ENCODE data around the gene SFXN5. TPM values are rescaled to one million over a fixed set of nuclear protein-coding genes. Genes with fewer than 3 reads are reported as not detected.
A peak's percentile ranks its signal among the peaks of the same experiment; 100 is the strongest.
"Not testable (repeated sequence)": the region's sequence is repeated elsewhere in the genome, so short reads cannot be mapped to it uniquely, and the experiment has no call there.

SFXN5 gene
- polyA plus RNA-seq (5.1 to 9.9 TPM (median 6.3 TPM) in 3 replicates), polyA minus RNA-seq (6.9 to 20.5 TPM (median 7.4 TPM) in 3 replicates)
- polyA plus RNA-seq (2011; ENCODE audit: low read depth), result 3.7 TPM
- polyA plus RNA-seq (2011; cell fraction: cytosol; rRNA removed), result 3.3 and 4.8 TPM in 2 replicates
- 15.0 and 17.0 TPM in 2 replicates for polyA plus RNA-seq (2011; cell fraction: nucleus; rRNA removed)
- polyA plus RNA-seq (2012; ENCODE audit: low replicate concordance), result 3.1 and 4.8 TPM in 2 replicates
- 6.1 TPM for polyA minus RNA-seq (2011; cell fraction: cytosol; rRNA and poly(A)+ RNA removed)
- 9.0 and 10.0 TPM in 2 replicates for polyA minus RNA-seq (2011; cell fraction: nucleus; rRNA and poly(A)+ RNA removed)

DNA sequence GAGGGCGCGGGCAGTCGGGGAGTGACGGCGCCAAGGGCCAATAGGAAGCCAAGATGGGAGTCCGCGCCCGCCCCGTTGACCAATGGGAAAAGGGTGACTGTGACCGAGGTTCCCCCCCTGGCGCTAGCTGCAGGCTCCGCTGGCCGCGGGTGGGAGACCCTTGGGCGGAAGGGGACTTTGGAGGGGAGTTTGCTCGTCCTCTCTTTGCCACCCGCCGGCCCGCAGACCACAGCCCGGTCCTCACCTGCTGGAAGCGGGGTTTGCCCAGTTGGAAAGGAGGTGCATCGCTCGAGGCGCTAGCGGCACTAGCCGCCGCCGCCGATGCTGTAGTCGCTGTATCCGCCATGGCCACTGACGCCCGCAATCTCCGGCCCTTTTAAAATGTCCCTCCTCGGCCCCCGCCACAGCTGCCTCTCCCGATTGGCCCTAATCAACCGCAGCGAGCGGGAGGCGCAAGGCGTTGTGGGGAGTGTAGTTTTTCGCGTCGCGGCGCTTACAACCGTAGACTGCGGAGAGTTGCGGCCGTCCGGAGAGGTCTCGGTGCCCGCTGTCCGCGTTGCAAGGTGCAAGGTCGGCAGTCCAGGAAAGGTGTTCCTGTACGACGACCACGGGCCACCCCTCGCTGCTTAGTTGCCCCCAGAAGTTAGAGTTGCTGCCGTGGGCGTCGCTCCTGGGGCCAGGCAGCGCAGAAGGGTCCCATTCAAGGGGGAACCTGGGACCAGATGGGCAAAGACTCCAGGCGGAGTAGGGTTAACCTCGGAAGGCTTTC, at the start of gene SFXN5:
TSS of gene SFXN5 (minus strand) at position 353 of the 769 bp plus-strand sequence. CDS start at position 346, 7 bp downstream.
- TF ChIP-seq CTCF (optimal IDR thresholded peaks at IDR 0.05 in 1 of 3, IDR thresholded peaks at IDR 0.05 in 1 of 3, conservative IDR thresholded peaks at IDR 0.05 in 1 of 3; ENCODE audit: extremely low read depth in 1 of 3, insufficient read depth in 2 of 3, low read length in 3 of 3), result peak in 1 of 3 experiments; percentile 5
- TF ChIP-seq EZH2 (IDR thresholded peaks at IDR 0.05; ENCODE audit: low read length), result no peak
- H3K9ac ChIP-seq (ENCODE audit: control insufficient read depth, extremely low read depth, insufficient read depth, low read length), result peak within 1 kb of the TSS; percentile 89
- H4K20me1 ChIP-seq (ENCODE audit: control insufficient read depth, extremely low read depth, insufficient read depth, low read length), result no peaks in the 10 kb centered on the region
- no peaks in the 10 kb centered on the region for H3K9me1 ChIP-seq (ENCODE audit: control insufficient read depth, extremely low read depth, insufficient read depth, low read length)
- no peaks in the 10 kb centered on the region for H3K79me2 ChIP-seq (ENCODE audit: control insufficient read depth, insufficient read depth, low read length)
- H3K36me3 ChIP-seq (ENCODE audit: control insufficient read depth in 2 of 2, extremely low read depth in 1 of 2, insufficient read depth in 2 of 2, low read length in 2 of 2), result peaks cover 7 to 15% of the 10 kb centered on the region in 2 experiments
- DNase-seq (ENCODE audit: low read depth, low spot score), result no peak
- peak within 1 kb of the TSS; percentile 83 for H3K27ac ChIP-seq (ENCODE audit: control insufficient read depth, insufficient read depth, low read length)
- H3K4me3 ChIP-seq (ENCODE audit: control insufficient read depth in 2 of 3, extremely low read depth in 1 of 3, insufficient read depth in 2 of 3, low read depth in 1 of 3, low read length in 3 of 3), result peak within 1 kb of the TSS; percentile 64 to 86 (median 83)
- H3K4me2 ChIP-seq (ENCODE audit: control insufficient read depth, extremely low read depth, insufficient read depth, low read depth, low read length), result peak within 1 kb of the TSS; percentile 89
- H3K27me3 ChIP-seq (ENCODE audit: control insufficient read depth, extremely low read depth, insufficient read depth, low read length), result no peaks in the 10 kb centered on the region
- dilution Hi-C loops (cut with MboI; ENCODE audit: extremely low pct_ligation_motif_present, low sequenced_read_pairs), result no loop called here
- no peak for FAIRE-seq
- H3K9me3 ChIP-seq (ENCODE audit: control insufficient read depth, low read depth, low read length), result no peaks in the 10 kb centered on the region
- peaks cover 34% of the 10 kb centered on the region for H3K4me1 ChIP-seq (ENCODE audit: control insufficient read depth, extremely low read depth, insufficient read depth, low read length)
- peak within 1 kb of the TSS; percentile 70 for H2AFZ ChIP-seq (ENCODE audit: control insufficient read depth, low read length)

DNA sequence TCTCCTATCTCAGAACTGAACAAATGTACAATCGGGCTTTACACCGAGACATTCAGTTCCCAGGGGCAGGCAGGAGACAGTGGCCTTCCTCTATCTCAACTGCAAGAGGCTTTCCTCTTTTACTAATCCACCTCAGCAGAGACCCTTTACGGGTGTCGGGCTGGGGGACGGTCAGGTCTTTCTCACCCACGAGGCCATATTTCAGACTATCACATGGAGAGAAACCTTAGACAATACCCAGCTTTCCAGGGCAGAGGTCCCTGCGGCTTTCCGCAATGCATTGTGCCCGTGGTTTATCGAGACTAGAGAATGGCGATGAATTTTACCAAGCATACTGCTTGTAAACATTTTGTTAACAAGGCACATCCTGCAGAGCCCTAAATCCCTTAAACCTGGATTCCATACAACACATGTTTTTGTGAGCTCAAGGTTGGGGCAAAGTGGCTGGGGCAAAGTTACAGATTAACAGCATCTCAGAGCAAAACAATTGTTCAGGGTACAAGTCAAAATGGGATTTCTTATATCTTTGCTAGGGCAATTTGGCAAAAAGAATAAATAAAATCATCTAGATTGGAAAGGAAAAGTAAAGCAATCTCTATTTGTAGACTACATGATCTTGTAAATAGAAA, 48.2 kb upstream of the SFXN5 start:
- H3K4me3 ChIP-seq (ENCODE audit: control insufficient read depth in 2 of 3, extremely low read depth in 1 of 3, insufficient read depth in 2 of 3, low read depth in 1 of 3, low read length in 3 of 3); DNase-seq (ENCODE audit: low read depth, low spot score); H3K27ac ChIP-seq (ENCODE audit: control insufficient read depth, insufficient read depth, low read length); H3K4me1 ChIP-seq (ENCODE audit: control insufficient read depth, extremely low read depth, insufficient read depth, low read length); H3K36me3 ChIP-seq (ENCODE audit: control insufficient read depth in 2 of 2, extremely low read depth in 1 of 2, insufficient read depth in 2 of 2, low read length in 2 of 2); H3K9ac ChIP-seq (ENCODE audit: control insufficient read depth, extremely low read depth, insufficient read depth, low read length); H3K9me1 ChIP-seq (ENCODE audit: control insufficient read depth, extremely low read depth, insufficient read depth, low read length); FAIRE-seq; H3K9me3 ChIP-seq (ENCODE audit: control insufficient read depth, low read depth, low read length); H3K27me3 ChIP-seq (ENCODE audit: control insufficient read depth, extremely low read depth, insufficient read depth, low read length); H2AFZ ChIP-seq (ENCODE audit: control insufficient read depth, low read length); H4K20me1 ChIP-seq (ENCODE audit: control insufficient read depth, extremely low read depth, insufficient read depth, low read length); H3K79me2 ChIP-seq (ENCODE audit: control insufficient read depth, insufficient read depth, low read length); H3K4me2 ChIP-seq (ENCODE audit: control insufficient read depth, extremely low read depth, insufficient read depth, low read depth, low read length); dilution Hi-C loops (cut with MboI; ENCODE audit: extremely low pct_ligation_motif_present, low sequenced_read_pairs): not testable (repeated sequence)
